ENCODE measurements around the gene IMPA2.

GRCh38 chr18:12032786-12033642 is 51.7 kb downstream of the IMPA2 start:
- TF ChIP-seq CTCF (conservative IDR thresholded peaks at IDR 0.05 in 1 of 2, IDR thresholded peaks at IDR 0.05 in 1 of 2; ENCODE audit: low read depth in 1 of 2, low read length in 2 of 2) (no peak), EZH2 (IDR thresholded peaks at IDR 0.05; ENCODE audit: low read length, missing control alignments) (no peak)

Measured in fibroblast of lung (primary cell).